IMR-90 (cell line): ENCODE data around the gene GAREM1. TPM values are rescaled to one million over a fixed set of nuclear protein-coding genes. Genes with fewer than 3 reads are reported as not detected.

ENCODE experiments used
- ATAC-seq: fragments of 200-7000 bp; cut with Tn5 transposase; 2 replicates; pipeline ENCODE4 v1.9.1; 2020; ENCODE audit warnings: low read depth, mild to moderate bottlenecking, moderate library complexity
- BruUV-seq: library from RNA; stranded (reverse); fragments of 400-500 nt; replicated peaks from 2 replicates; lab custom pipeline; 2021; lab: Mats Ljungman, UMichigan
- CTCF ChIA-PET: fragments of 300-600 bp; formaldehyde crosslinking; extraction: SDS; loops from one replicate; lab custom pipeline; 2021; ENCODE audit warnings: antibody characterized with exemption; lab: Yijun Ruan, JAX
- POLR2A ChIA-PET: fragments of 300-600 bp; sonication (Branson Sonifier 250); formaldehyde crosslinking; loops from one replicate; lab custom pipeline; 2022; ENCODE audit warnings: antibody characterized with exemption; ENCODE audit not compliant: unreplicated experiment; lab: Charles Lee
- DNase-seq: peaks from one replicate; pipeline ENCODE4 v3.0.0; 2013
- H2AFZ ChIP-seq: replicated peaks from 2 replicates; pipeline ENCODE3; 2013; ENCODE audit warnings: low read length, mild to moderate bottlenecking; ENCODE audit not compliant: poor library complexity
- H2AK5ac ChIP-seq: 2 replicates; pipeline ENCODE4 v1.6.1; 2013; ENCODE audit warnings: low read depth, low read length, inconsistent platforms
- H2AK9ac ChIP-seq: replicated peaks from 2 replicates; pipeline ENCODE3; 2013; ENCODE audit warnings: mild to moderate bottlenecking, low read depth, low read length, moderate library complexity; ENCODE audit not compliant: poor library complexity
- H2BK120ac ChIP-seq: 2 replicates; pipeline ENCODE4 v1.6.1; 2013; ENCODE audit warnings: low read depth, low read length, inconsistent platforms
- H2BK15ac ChIP-seq: 3 replicates; pipeline ENCODE4 v1.6.1; 2013; ENCODE audit warnings: low read depth, low read length, inconsistent platforms
- H2BK20ac ChIP-seq: 2 replicates; pipeline ENCODE4 v1.6.1; 2013; ENCODE audit warnings: low read depth, mild to moderate bottlenecking, inconsistent platforms, low read length, moderate library complexity
- H2BK5ac ChIP-seq: 2 replicates; pipeline ENCODE4 v1.6.1; 2013; ENCODE audit warnings: mild to moderate bottlenecking, low read depth, low read length, inconsistent platforms; ENCODE audit not compliant: poor library complexity, severe bottlenecking
- H3K14ac ChIP-seq: replicated peaks from 2 replicates; pipeline ENCODE4 v1.6.1; 2013; ENCODE audit warnings: low read depth, low read length, inconsistent platforms
- H3K18ac ChIP-seq: 2 replicates; pipeline ENCODE4 v1.6.1; 2013; ENCODE audit warnings: low read depth, low read length, control low read depth
- H3K23ac ChIP-seq: 2 replicates; pipeline ENCODE4 v1.6.1; 2013; ENCODE audit warnings: low read depth, low read length, inconsistent platforms
- H3K27ac ChIP-seq: 2 replicates; pipeline ENCODE4 v1.5.1; 2013; ENCODE audit warnings: mild to moderate bottlenecking, control low read depth, low read length; ENCODE audit not compliant: insufficient read depth
- H3K27me3 ChIP-seq: 2 replicates; pipeline ENCODE4 v1.6.1; 2013; ENCODE audit warnings: low read length; ENCODE audit not compliant: control insufficient read depth, insufficient read depth
- H3K36me3 ChIP-seq: 2 replicates; pipeline ENCODE4 v1.6.1; 2013; ENCODE audit warnings: low read length, mixed read lengths; ENCODE audit not compliant: control insufficient read depth, insufficient read depth
- H3K4ac ChIP-seq: 2 replicates; pipeline ENCODE4 v1.6.1; 2013; ENCODE audit warnings: low read depth, low read length, inconsistent platforms
- H3K4me1 ChIP-seq: 2 replicates; pipeline ENCODE4 v1.6.1; 2013; ENCODE audit warnings: low read length, mixed read lengths; ENCODE audit not compliant: control insufficient read depth, insufficient read depth
- H3K4me2 ChIP-seq: 2 replicates; pipeline ENCODE4 v1.6.1; 2013; ENCODE audit warnings: low read depth, mild to moderate bottlenecking, control low read depth, low read length, moderate library complexity
- H3K4me3 ChIP-seq: 2 replicates; pipeline ENCODE4 v1.5.1; 2013; ENCODE audit warnings: low read depth, mild to moderate bottlenecking, control low read depth, low read length, moderate library complexity; ENCODE audit not compliant: insufficient read depth
- H3K56ac ChIP-seq: 2 replicates; pipeline ENCODE4 v1.6.1; 2013; ENCODE audit warnings: low read length, inconsistent platforms; ENCODE audit not compliant: insufficient read depth; ENCODE audit errors: extremely low read depth
- H3K79me1 ChIP-seq, 2 experiments: 2 replicates each; pipeline ENCODE4 v1.6.1; 2013; ENCODE audit warnings: low read length in 2 of 2, inconsistent platforms in 1 of 2, low read depth in 1 of 2
- H3K9ac ChIP-seq: 2 replicates; pipeline ENCODE4 v1.6.1; 2013; ENCODE audit warnings: low read depth, low read length, control low read depth
- H3K9me1 ChIP-seq: 2 replicates; pipeline ENCODE4 v1.6.1; 2013; ENCODE audit warnings: low read length, inconsistent platforms; ENCODE audit not compliant: insufficient read depth
- H3K9me3 ChIP-seq: 2 replicates; pipeline ENCODE4 v1.6.1; 2013; ENCODE audit warnings: low read length; ENCODE audit not compliant: control insufficient read depth, insufficient read depth
- H4K20me1 ChIP-seq: 2 replicates; pipeline ENCODE4 v1.6.1; 2013; ENCODE audit warnings: low read length, inconsistent platforms; ENCODE audit not compliant: insufficient read depth
- H4K5ac ChIP-seq: 2 replicates; pipeline ENCODE4 v1.6.1; 2013; ENCODE audit warnings: mild to moderate bottlenecking, low read depth, low read length, control low read depth
- H4K8ac ChIP-seq, 2 experiments: 2 replicates each; pipeline ENCODE4 v1.6.1; 2013; ENCODE audit warnings: low read depth in 2 of 2, low read length in 2 of 2, control low read depth in 1 of 2, inconsistent platforms in 1 of 2
- H4K91ac ChIP-seq: 2 replicates; pipeline ENCODE4 v1.6.1; 2013; ENCODE audit warnings: low read depth, low read length, inconsistent platforms; ENCODE audit not compliant: insufficient read depth
- BHLHE40 ChIP-seq: fragments of 150-350 bp; IDR thresholded peaks from 2 replicates; pipeline ENCODE4 v1.6.1; 2016; ENCODE audit warnings: mild to moderate bottlenecking, low read depth, low read length
- CEBPB ChIP-seq: IDR thresholded peaks from 2 replicates; pipeline ENCODE4 v1.6.1; 2012; ENCODE audit warnings: low read depth, low read length, improper control_type of control experiment
- CHD1 ChIP-seq: IDR thresholded peaks from 2 replicates; pipeline ENCODE4 v1.6.1; 2012; ENCODE audit warnings: low read depth, low read length, improper control_type of control experiment
- CTCF ChIP-seq: conservative IDR thresholded peaks from 2 replicates; pipeline ENCODE4 v1.5.1; 2012; ENCODE audit warnings: mild to moderate bottlenecking, low read depth, low read length, improper control_type of control experiment
- ELK1 ChIP-seq: fragments of 150-350 bp; IDR thresholded peaks from 2 replicates; pipeline ENCODE4 v1.6.1; 2016; ENCODE audit warnings: low read depth, mild to moderate bottlenecking, low read length, moderate library complexity, borderline replicate concordance
- FOS ChIP-seq: fragments of 150-350 bp; IDR thresholded peaks from 2 replicates; pipeline ENCODE4 v1.6.1; 2016; ENCODE audit warnings: low read depth, low read length
- MAFK ChIP-seq: IDR thresholded peaks from 2 replicates; pipeline ENCODE4 v1.6.1; 2012; ENCODE audit warnings: low read depth, low read length, improper control_type of control experiment
- MAZ ChIP-seq: IDR thresholded peaks from 2 replicates; pipeline ENCODE4 v1.6.1; 2012; ENCODE audit warnings: low read depth, mild to moderate bottlenecking, low read length, improper control_type of control experiment, moderate library complexity, borderline replicate concordance
- MXI1 ChIP-seq: IDR thresholded peaks from 2 replicates; pipeline ENCODE4 v1.6.1; 2012; ENCODE audit warnings: low read depth, mild to moderate bottlenecking, low read length, moderate library complexity, borderline replicate concordance
- NFE2L2 ChIP-seq: fragments of 150-350 bp; IDR thresholded peaks from 2 replicates; pipeline ENCODE4 v1.6.1; 2016; ENCODE audit warnings: low read depth, mild to moderate bottlenecking, low read length
- POLR2A ChIP-seq: IDR thresholded peaks from 2 replicates; pipeline ENCODE4 v1.6.1; 2012; ENCODE audit warnings: mild to moderate bottlenecking, low read depth, low read length
- RAD21 ChIP-seq: IDR thresholded peaks from 2 replicates; pipeline ENCODE4 v1.6.1; 2012; ENCODE audit warnings: low read length, improper control_type of control experiment
- RCOR1 ChIP-seq: IDR thresholded peaks from 2 replicates; pipeline ENCODE4 v1.6.1; 2012; ENCODE audit warnings: mild to moderate bottlenecking, low read length, improper control_type of control experiment; ENCODE audit not compliant: insufficient replicate concordance
- RFX5 ChIP-seq: IDR thresholded peaks from 2 replicates; pipeline ENCODE4 v1.8.0; 2012; ENCODE audit warnings: low read depth, mild to moderate bottlenecking, low read length, moderate library complexity
- SMC3 ChIP-seq: fragments of 150-350 bp; IDR thresholded peaks from 2 replicates; pipeline ENCODE4 v1.6.1; 2016; ENCODE audit warnings: low read depth, mild to moderate bottlenecking, antibody characterized with exemption, low read length, moderate library complexity
- USF2 ChIP-seq: fragments of 150-350 bp; IDR thresholded peaks from 2 replicates; pipeline ENCODE4 v1.6.1; 2017; ENCODE audit warnings: mild to moderate bottlenecking, antibody characterized with exemption, low read length, low read depth
- WGBS, 2 experiments: methylation state at CpG; one replicate each; pipeline versions ENCODE4 v1.1.5 to v1.1.7; 2013; ENCODE audit warnings: missing lambda C conversion rate in 2 of 2; ENCODE audit not compliant: insufficient read length in 1 of 2; ENCODE audit errors: extremely low coverage in 2 of 2; 5-methylcytosine and 5-hydroxymethylcytosine counted together
- dilution Hi-C: fragments of 300-500 bp; cut with HindIII; formaldehyde crosslinking; loops from one replicate; pipeline ENCODE4 v1.14.3; 2018; ENCODE audit warnings: low sequenced_read_pairs; ENCODE audit not compliant: unreplicated experiment
- in situ Hi-C: fragments of 300-500 bp; cut with MboI; formaldehyde crosslinking; loops from 3 replicates; pipeline ENCODE4 v1.14.3; 2019; ENCODE audit warnings: low sequenced_read_pairs, inconsistent platforms, mixed read lengths
- intact Hi-C: fragments of 100-400 bp; cut with micrococcal nuclease; formaldehyde crosslinking; loops from 2 replicates; pipeline ENCODE4 v1.10.0; 2022
- polyA plus RNA-seq, 3 experiments: library from polyadenylated mRNA; depleted of rRNA; stranded (reverse); fragments of >200 nt; gene quantifications; 2 replicates each; pipeline ENCODE4 v1.2.3, GENCODE V29; 2012; ENCODE audit warnings: low replicate concordance in 1 of 3
- total RNA-seq: library from RNA; depleted of rRNA; stranded (reverse); fragments of >200 nt; gene quantifications from 2 replicates; pipeline ENCODE4 v1.2.3, GENCODE V29; 2012

Gene GAREM1
- total and polyA plus RNA-seq, 2 of the 4 experiments (the other 2 are of a cell fraction): 1.4 to 2.3 TPM

GRCh38 chr18:32454593-32454992 lies 16.1 kb downstream of the GAREM1 start:
- no peak overlapping the region for H2AFZ ChIP-seq
- H3K56ac ChIP-seq: no peak overlapping the region
- H3K9ac ChIP-seq: no peak overlapping the region
- H3K27ac ChIP-seq: no peak overlapping the region
- no peak overlapping the region for H2AK5ac ChIP-seq
- intact Hi-C loops (no loop called here), in situ Hi-C loops (no loop called here), dilution Hi-C loops (loop anchor here (25.0 kb wide), 1 partner anchor 167 kb away; no protein-coding TSS in a partner anchor)
- H2BK5ac ChIP-seq: no peak overlapping the region
- no peak overlapping the region for H4K91ac ChIP-seq
- no peak overlapping the region for H2BK15ac ChIP-seq
- no peak for TF ChIP-seq RFX5
- TF ChIP-seq MAZ: no peak
- TF ChIP-seq NFE2L2: no peak
- TF ChIP-seq USF2: no peak
- TF ChIP-seq POLR2A: no peak
- TF ChIP-seq FOS: no peak
- no peak for TF ChIP-seq RCOR1
- TF ChIP-seq BHLHE40: no peak
- TF ChIP-seq RAD21: no peak
- no peak for TF ChIP-seq MAFK
- TF ChIP-seq ELK1: no peak
- no peak for TF ChIP-seq CTCF
- no peak for TF ChIP-seq SMC3
- no peak for TF ChIP-seq MXI1
- no peak for TF ChIP-seq CEBPB
- TF ChIP-seq CHD1: no peak
- BruUV-seq: no TSS peak
- no peak overlapping the region for H2BK120ac ChIP-seq
- DNase-seq: peak; percentile 9
- WGBS, 2 experiments: no CpG with 5 or more reads among the region's 1 CpG
- no peaks in the 10 kb centered on the region for H4K20me1 ChIP-seq
- no peak overlapping the region for H4K5ac ChIP-seq
- H3K23ac ChIP-seq: no peak overlapping the region
- ChIA-PET CTCF (no interaction called here), POLR2A (no interaction called here)
- H3K9me3 ChIP-seq: no peaks in the 10 kb centered on the region
- no peak overlapping the region for H3K4ac ChIP-seq
- no peaks in the 10 kb centered on the region for H3K36me3 ChIP-seq
- no peaks in the 10 kb centered on the region for H3K4me1 ChIP-seq
- H3K9me1 ChIP-seq: no peaks in the 10 kb centered on the region
- peak; percentile 42 for ATAC-seq
- no peaks in the 10 kb centered on the region for H3K79me1 ChIP-seq
- no peak overlapping the region for H2AK9ac ChIP-seq
- H3K27me3 ChIP-seq: no peaks in the 10 kb centered on the region
- no peak overlapping the region for H3K4me3 ChIP-seq
- H3K4me2 ChIP-seq: no peak overlapping the region
- H4K8ac ChIP-seq: no peak overlapping the region
- no peak overlapping the region for H2BK20ac ChIP-seq
- H3K18ac ChIP-seq: no peak overlapping the region
- H3K14ac ChIP-seq: no peak overlapping the region
